ENCODE measurements around the gene CFAP43. TPM values are rescaled to one million over a fixed set of nuclear protein-coding genes. Genes with fewer than 3 reads are reported as not detected.

CFAP43 gene
- total and polyA plus RNA-seq, 4 donors = 0.10 to 0.33 (median 0.15) TPM

- H3K36me3 ChIP-seq (ENCODE audit: control insufficient read depth in 4 of 4, insufficient read depth in 3 of 4, low read depth in 1 of 4, low read length in 3 of 4) = no peaks in the 10 kb centered on the region
- no peak overlapping the region for H3K4me3 ChIP-seq (ENCODE audit: low read depth in 1 of 3, low read length in 3 of 3)
- TF ChIP-seq JUND (IDR thresholded peaks at IDR 0.05) (no peak), HNF4G (IDR thresholded peaks at IDR 0.05) (no peak), GABPA (IDR thresholded peaks at IDR 0.05 in 1 of 2, conservative IDR thresholded peaks at IDR 0.05 in 1 of 2) (no peak), RAD21 (IDR thresholded peaks at IDR 0.05) (no peak), SP1 (IDR thresholded peaks at IDR 0.05) (no peak), RXRA (IDR thresholded peaks at IDR 0.05) (no peak), FOXA1 (IDR thresholded peaks at IDR 0.05) (no peak)
- TF ChIP-seq, protein P1, sequence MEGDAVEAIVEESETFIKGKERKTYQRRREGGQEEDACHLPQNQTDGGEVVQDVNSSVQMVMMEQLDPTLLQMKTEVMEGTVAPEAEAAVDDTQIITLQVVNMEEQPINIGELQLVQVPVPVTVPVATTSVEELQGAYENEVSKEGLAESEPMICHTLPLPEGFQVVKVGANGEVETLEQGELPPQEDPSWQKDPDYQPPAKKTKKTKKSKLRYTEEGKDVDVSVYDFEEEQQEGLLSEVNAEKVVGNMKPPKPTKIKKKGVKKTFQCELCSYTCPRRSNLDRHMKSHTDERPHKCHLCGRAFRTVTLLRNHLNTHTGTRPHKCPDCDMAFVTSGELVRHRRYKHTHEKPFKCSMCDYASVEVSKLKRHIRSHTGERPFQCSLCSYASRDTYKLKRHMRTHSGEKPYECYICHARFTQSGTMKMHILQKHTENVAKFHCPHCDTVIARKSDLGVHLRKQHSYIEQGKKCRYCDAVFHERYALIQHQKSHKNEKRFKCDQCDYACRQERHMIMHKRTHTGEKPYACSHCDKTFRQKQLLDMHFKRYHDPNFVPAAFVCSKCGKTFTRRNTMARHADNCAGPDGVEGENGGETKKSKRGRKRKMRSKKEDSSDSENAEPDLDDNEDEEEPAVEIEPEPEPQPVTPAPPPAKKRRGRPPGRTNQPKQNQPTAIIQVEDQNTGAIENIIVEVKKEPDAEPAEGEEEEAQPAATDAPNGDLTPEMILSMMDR (IDR thresholded peaks at IDR 0.05; ENCODE audit: low read depth, low read length, missing input control) = no peak
- H3K27me3 ChIP-seq (ENCODE audit: control insufficient read depth in 4 of 4, insufficient read depth in 4 of 4, low read length in 3 of 4) = no peaks in the 10 kb centered on the region
- no peak for DNase-seq (ENCODE audit: low spot score)
- no peak overlapping the region for H3K9ac ChIP-seq (ENCODE audit: low read depth in 1 of 2, low read length in 2 of 2)
- 75% methylated on average over 1 of the region's 1 CpG for WGBS
- peaks cover 0 to 7% (median 4%) of the 10 kb centered on the region in 4 donors for H3K4me1 ChIP-seq (ENCODE audit: control insufficient read depth in 4 of 4, insufficient read depth in 4 of 4, low read length in 3 of 4)
- H3K9me3 ChIP-seq (ENCODE audit: control insufficient read depth in 4 of 4, low read length in 3 of 4) = no peaks in the 10 kb centered on the region
- no peak overlapping the region for H3K27ac ChIP-seq (ENCODE audit: low read depth in 1 of 2, low read length in 2 of 2)
These were observed 44.0 kb upstream of the CFAP43 start for GRCh38 chr10:104276192-104276591.

GRCh38 chr10:104274762-104275721 is 42.9 kb upstream of the CFAP43 start:
- peak; percentile 69 for DNase-seq (ENCODE audit: low spot score)
- Histone ChIP-seq H3K27ac (ENCODE audit: low read depth in 1 of 2, low read length in 2 of 2) (no peak overlapping the region), H3K4me1 (ENCODE audit: control insufficient read depth in 4 of 4, insufficient read depth in 4 of 4, low read length in 3 of 4) (peaks cover 0 to 7% (median 4%) of the 10 kb centered on the region in 4 donors), H3K27me3 (ENCODE audit: control insufficient read depth in 4 of 4, insufficient read depth in 4 of 4, low read length in 3 of 4) (no peaks in the 10 kb centered on the region), H3K4me3 (ENCODE audit: low read depth in 1 of 3, low read length in 3 of 3) (peak overlapping the region in 2 of 3 donors; percentile 10 to 31), H3K36me3 (ENCODE audit: control insufficient read depth in 4 of 4, insufficient read depth in 3 of 4, low read depth in 1 of 4, low read length in 3 of 4) (no peaks in the 10 kb centered on the region), H3K9ac (ENCODE audit: low read depth in 1 of 2, low read length in 2 of 2) (no peak overlapping the region), H3K9me3 (ENCODE audit: control insufficient read depth in 4 of 4, low read length in 3 of 4) (no peaks in the 10 kb centered on the region)
- 20% methylated on average over 42 of the region's 42 CpGs for WGBS
- TF ChIP-seq, protein P1 (IDR thresholded peaks at IDR 0.05; ENCODE audit: low read depth, low read length, missing input control) = peak; percentile 70
- peak; percentile 60 to 72 for TF ChIP-seq RAD21 (IDR thresholded peaks at IDR 0.05)
- peak; percentile 63 for TF ChIP-seq YY1 (IDR thresholded peaks at IDR 0.05)
- TF ChIP-seq FOXA1 (IDR thresholded peaks at IDR 0.05) = no peak

GRCh38 chr10:104273899-104274575 is 41.9 kb upstream of the CFAP43 start:
- Histone ChIP-seq H3K36me3 (ENCODE audit: control insufficient read depth in 4 of 4, insufficient read depth in 3 of 4, low read depth in 1 of 4, low read length in 3 of 4) (peaks cover 0 to 5% (median 0%) of the 10 kb centered on the region in 4 donors), H3K9me3 (ENCODE audit: control insufficient read depth in 4 of 4, low read length in 3 of 4) (no peaks in the 10 kb centered on the region), H3K4me1 (ENCODE audit: control insufficient read depth in 4 of 4, insufficient read depth in 4 of 4, low read length in 3 of 4) (peaks cover 0 to 8% (median 6%) of the 10 kb centered on the region in 4 donors), H3K4me3 (ENCODE audit: low read depth in 1 of 3, low read length in 3 of 3) (no peak overlapping the region), H3K27ac (ENCODE audit: low read depth in 1 of 2, low read length in 2 of 2) (no peak overlapping the region), H3K9ac (ENCODE audit: low read depth in 1 of 2, low read length in 2 of 2) (no peak overlapping the region), H3K27me3 (ENCODE audit: control insufficient read depth in 4 of 4, insufficient read depth in 4 of 4, low read length in 3 of 4) (no peaks in the 10 kb centered on the region)
- 81% methylated on average over 4 of the region's 4 CpGs for WGBS
- TF ChIP-seq SP1 (IDR thresholded peaks at IDR 0.05) = no peak
- no peak for TF ChIP-seq RXRA (IDR thresholded peaks at IDR 0.05)
- no peak for TF ChIP-seq YY1 (IDR thresholded peaks at IDR 0.05)
- TF ChIP-seq REST (IDR thresholded peaks at IDR 0.05) = no peak
- no peak for TF ChIP-seq FOXA1 (IDR thresholded peaks at IDR 0.05)
- TF ChIP-seq, protein P2, sequence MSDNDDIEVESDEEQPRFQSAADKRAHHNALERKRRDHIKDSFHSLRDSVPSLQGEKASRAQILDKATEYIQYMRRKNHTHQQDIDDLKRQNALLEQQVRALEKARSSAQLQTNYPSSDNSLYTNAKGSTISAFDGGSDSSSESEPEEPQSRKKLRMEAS (IDR thresholded peaks at IDR 0.05) = no peak
- no peak for TF ChIP-seq GABPA (IDR thresholded peaks at IDR 0.05 in 1 of 2, conservative IDR thresholded peaks at IDR 0.05 in 1 of 2)
- no peak for DNase-seq (ENCODE audit: low spot score)

Data from liver (tissue), 9 donors.